A673 (cell line): Measurements from ENCODE around the gene MRPL51.

Experiments
- CTCF ChIP-seq: fragments of 300-800, 200-600 bp; sonication (generic); conservative IDR thresholded peaks from 2 replicates; pipeline ENCODE4 v1.5.1; 2017; ENCODE audit warnings: low read depth, mild to moderate bottlenecking, antibody characterized with exemption, low read length, moderate library complexity, mixed read lengths
- EZH2 ChIP-seq: fragments of 200-600 bp; sonication (generic); IDR thresholded peaks from 2 replicates; pipeline ENCODE4 v1.6.1; 2017; ENCODE audit warnings: borderline replicate concordance, low read depth, mild to moderate bottlenecking, mixed read lengths, antibody characterized with exemption, low read length; ENCODE audit not compliant: poor library complexity, severe bottlenecking

GRCh38 chr12:6542209-6543009, 49.3 kb upstream of the MRPL51 start:
- TF ChIP-seq CTCF (no peak), EZH2 (no peak)
